Fibroblast of lung (primary cell): ENCODE measurements around the gene STAT4. TPM values are rescaled to one million over a fixed set of nuclear protein-coding genes. Genes with fewer than 3 reads are reported as not detected.

Source experiments
- DNase-seq, 2 donors: peaks; one replicate each; pipeline versions ENCODE4 v3.0.0 to v3.0.0-alpha.2; 2010; ENCODE audit warnings: low read depth in 2 of 2
- H2AFZ ChIP-seq: 2 replicates; pipeline ENCODE4 v1.5.1; 2012; ENCODE audit warnings: low read length, control low read depth, inconsistent platforms
- H3K27ac ChIP-seq: 2 replicates; pipeline ENCODE4 v1.5.1; 2011; ENCODE audit warnings: low read length, control low read depth; ENCODE audit not compliant: insufficient read depth
- H3K27me3 ChIP-seq: 2 replicates; pipeline ENCODE4 v1.5.1; 2011; ENCODE audit warnings: mild to moderate bottlenecking, low read length; ENCODE audit not compliant: control insufficient read depth, insufficient read depth
- H3K36me3 ChIP-seq: 2 replicates; pipeline ENCODE4 v1.5.1; 2011; ENCODE audit warnings: low read length; ENCODE audit not compliant: control insufficient read depth, insufficient read depth
- H3K4me1 ChIP-seq: 2 replicates; pipeline ENCODE4 v1.5.1; 2011; ENCODE audit warnings: low read length; ENCODE audit not compliant: control insufficient read depth, insufficient read depth; ENCODE audit errors: extremely low read depth
- H3K4me2 ChIP-seq: 2 replicates; pipeline ENCODE4 v1.5.1; 2011; ENCODE audit warnings: low read length, control low read depth; ENCODE audit not compliant: insufficient read depth; ENCODE audit errors: extremely low read depth
- H3K4me3 ChIP-seq, 4 experiments: fragments of 200-600 bp in 1 of 4; sonication (generic) in 1 of 4; replicated peaks in 1 of 4; 2 replicates each; pipeline ENCODE4 v1.5.1; 2011 to 2016; ENCODE audit warnings: low read length in 4 of 4, low read depth in 3 of 4, mild to moderate bottlenecking in 3 of 4, control low read depth in 2 of 4, inconsistent platforms in 1 of 4, mixed read lengths in 1 of 4; ENCODE audit not compliant: insufficient read depth in 1 of 4; ENCODE audit errors: control extremely low read depth in 1 of 4
- H3K79me2 ChIP-seq: 2 replicates; pipeline ENCODE4 v1.5.1; 2012; ENCODE audit warnings: mild to moderate bottlenecking, low read length, inconsistent platforms; ENCODE audit not compliant: control insufficient read depth, insufficient read depth
- H3K9ac ChIP-seq: 2 replicates; pipeline ENCODE4 v1.5.1; 2011; ENCODE audit warnings: mild to moderate bottlenecking, low read length, control low read depth; ENCODE audit not compliant: insufficient read depth
- H3K9me3 ChIP-seq: 2 replicates; pipeline ENCODE4 v1.5.1; 2012; ENCODE audit warnings: low read depth, low read length; ENCODE audit not compliant: control insufficient read depth, insufficient read depth
- H4K20me1 ChIP-seq: 2 replicates; pipeline ENCODE4 v1.5.1; 2011; ENCODE audit warnings: low read length; ENCODE audit not compliant: control insufficient read depth, insufficient read depth; ENCODE audit errors: extremely low read depth
- CTCF ChIP-seq, 2 donors: IDR thresholded peaks in 1 of 2; conservative IDR thresholded peaks in 1 of 2; 1 replicate in 1 of 2; 2 replicates in 1 of 2; pipeline ENCODE4 v1.5.1; 2011 to 2012; ENCODE audit warnings: low read length in 2 of 2, control low read depth in 1 of 2, inconsistent platforms in 1 of 2, low read depth in 1 of 2, mild to moderate bottlenecking in 1 of 2
- EZH2 ChIP-seq: IDR thresholded peaks from 2 replicates; pipeline ENCODE4 v1.5.1; 2012; ENCODE audit warnings: low read length, control low read depth, mild to moderate bottlenecking; ENCODE audit errors: missing control alignments
- polyA plus RNA-seq, 2 donors: library from polyadenylated mRNA; depleted of rRNA in 1 of 2; stranded (reverse) in 1 of 2; unstranded in 1 of 2; fragments of >200 nt; gene quantifications; 2 replicates each; pipeline ENCODE4 v1.2.1, GENCODE V29; 2011 to 2012; ENCODE audit warnings: missing spikeins in 1 of 2
- total RNA-seq: library from RNA; depleted of rRNA; stranded (reverse); fragments of >200 nt; gene quantifications from 2 replicates; pipeline ENCODE4 v1.2.1, GENCODE V29; 2014

Gene STAT4
- total and polyA plus RNA-seq, 2 donors (not counting 1 experiment from before 2014, with no cell fraction given) = 0.66 to 1.2 TPM

DNA sequence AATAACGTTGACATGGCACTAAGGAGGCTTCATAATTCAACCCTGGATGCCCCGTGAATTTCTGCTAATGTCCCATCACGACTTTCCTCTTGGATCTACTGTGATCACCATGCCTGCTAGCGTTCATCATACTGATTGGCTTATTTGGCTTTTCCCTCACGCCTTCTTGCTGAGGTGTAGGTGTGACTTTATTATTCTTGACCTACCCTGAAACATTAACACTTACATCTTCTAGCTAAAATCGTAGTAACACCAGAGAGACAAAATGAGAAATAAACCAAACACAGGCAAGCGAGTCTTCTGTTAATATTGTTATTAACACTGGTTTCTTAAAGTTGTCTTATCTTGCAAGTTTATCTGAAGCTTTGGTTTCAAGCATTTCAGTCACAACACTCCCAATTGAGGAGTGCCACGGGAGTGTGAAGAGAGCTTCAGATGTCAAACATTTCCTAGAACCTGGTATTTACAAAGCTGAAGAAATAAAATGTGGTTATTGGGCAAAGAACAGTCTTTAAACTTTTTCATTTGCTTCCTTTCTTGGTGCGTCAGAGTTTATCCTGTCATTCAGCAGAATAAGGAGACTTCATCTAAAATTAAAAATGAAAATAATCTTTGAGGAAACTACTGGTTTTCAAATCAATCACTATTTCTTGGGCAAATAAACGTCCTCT, 121.4 kb downstream of the STAT4 start:
- no peak overlapping the region for H3K4me2 ChIP-seq
- no peaks in the 10 kb centered on the region for H3K36me3 ChIP-seq
- no peak overlapping the region for H2AFZ ChIP-seq
- no peaks in the 10 kb centered on the region for H3K9me3 ChIP-seq
- H4K20me1 ChIP-seq = no peaks in the 10 kb centered on the region
- no peak overlapping the region for H3K4me3 ChIP-seq
- H3K9ac ChIP-seq = no peak overlapping the region
- H3K27ac ChIP-seq = no peak overlapping the region
- TF ChIP-seq EZH2 (no peak), CTCF (conservative IDR thresholded peaks at IDR 0.05 in 1 of 2, IDR thresholded peaks at IDR 0.05 in 1 of 2; ENCODE audit: low read depth in 1 of 2, low read length in 2 of 2) (no peak)
- DNase-seq = no peak
- no peaks in the 10 kb centered on the region for H3K79me2 ChIP-seq
- H3K4me1 ChIP-seq = no peaks in the 10 kb centered on the region
- no peaks in the 10 kb centered on the region for H3K27me3 ChIP-seq

DNA sequence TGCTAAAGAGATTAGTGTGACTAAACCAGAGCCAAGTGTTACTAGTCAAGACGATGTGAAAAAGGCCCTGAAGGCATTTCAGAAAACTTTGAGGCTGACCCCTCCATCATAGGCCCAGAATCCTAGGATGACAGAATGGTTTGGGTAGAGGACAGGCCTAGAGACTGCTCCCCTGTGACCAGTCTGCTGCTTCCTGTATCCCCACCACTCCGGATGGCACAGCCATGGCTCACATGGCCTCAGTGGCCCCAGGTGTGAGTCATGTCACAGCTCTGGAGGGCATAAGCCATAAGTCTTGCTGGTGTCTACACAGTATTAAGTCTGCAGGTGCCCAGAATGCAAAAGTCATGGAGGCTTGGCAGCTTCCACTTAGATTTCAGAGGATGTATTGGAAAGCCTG, 124.4 kb downstream of the STAT4 start:
- no peak for DNase-seq
- no peak overlapping the region for H2AFZ ChIP-seq
- H3K4me3 ChIP-seq = no peak overlapping the region
- H3K27ac ChIP-seq = no peak overlapping the region
- H3K79me2 ChIP-seq = no peaks in the 10 kb centered on the region
- no peak for TF ChIP-seq CTCF (conservative IDR thresholded peaks at IDR 0.05 in 1 of 2, IDR thresholded peaks at IDR 0.05 in 1 of 2; ENCODE audit: low read depth in 1 of 2, low read length in 2 of 2)
- no peak for TF ChIP-seq EZH2
- H3K27me3 ChIP-seq = no peaks in the 10 kb centered on the region
- no peak overlapping the region for H3K4me2 ChIP-seq
- no peaks in the 10 kb centered on the region for H4K20me1 ChIP-seq
- no peak overlapping the region for H3K9ac ChIP-seq
- H3K4me1 ChIP-seq = peaks cover 3% of the 10 kb centered on the region
- H3K36me3 ChIP-seq = no peaks in the 10 kb centered on the region
- H3K9me3 ChIP-seq = no peaks in the 10 kb centered on the region

DNA sequence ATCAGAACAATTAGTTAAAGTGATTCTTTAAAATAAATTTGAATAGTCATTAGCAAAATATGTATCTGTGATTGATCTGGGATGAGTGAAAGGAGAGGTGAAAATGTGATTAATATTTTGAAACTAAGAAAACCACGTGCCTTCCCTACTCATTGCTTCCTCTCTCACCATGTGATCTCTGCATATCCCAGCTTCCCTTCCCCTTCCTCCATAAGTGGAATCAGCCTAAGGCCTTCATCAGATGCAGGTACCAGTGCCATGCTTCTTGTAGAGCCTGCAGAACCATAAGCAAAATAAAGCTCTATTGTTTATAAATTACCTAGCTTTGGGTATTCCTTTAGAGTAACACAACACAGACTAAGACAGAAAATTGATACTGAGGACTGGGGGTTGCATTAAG, 125.7 kb downstream of the STAT4 start:
- DNase-seq = no peak
- TF ChIP-seq EZH2 = no peak
- TF ChIP-seq CTCF (conservative IDR thresholded peaks at IDR 0.05 in 1 of 2, IDR thresholded peaks at IDR 0.05 in 1 of 2; ENCODE audit: low read depth in 1 of 2, low read length in 2 of 2) = no peak
- no peaks in the 10 kb centered on the region for H3K36me3 ChIP-seq
- no peak overlapping the region for H3K27ac ChIP-seq
- no peak overlapping the region for H2AFZ ChIP-seq
- no peaks in the 10 kb centered on the region for H3K27me3 ChIP-seq
- H3K9ac ChIP-seq = no peak overlapping the region
- H4K20me1 ChIP-seq = no peaks in the 10 kb centered on the region
- H3K79me2 ChIP-seq = no peaks in the 10 kb centered on the region
- H3K4me2 ChIP-seq = no peak overlapping the region
- peaks cover 7% of the 10 kb centered on the region for H3K4me1 ChIP-seq
- no peaks in the 10 kb centered on the region for H3K9me3 ChIP-seq
- no peak overlapping the region for H3K4me3 ChIP-seq
